Fibroblast of mammary gland (primary cell): ENCODE results near the gene S100A5.
A peak's percentile ranks its signal among the peaks of the same experiment; 100 is the strongest.
"Not testable (repeated sequence)": the region's sequence is repeated elsewhere in the genome, so short reads cannot be mapped to it uniquely, and the experiment has no call there.

Experiments used
- DNase-seq: peaks from one replicate; pipeline ENCODE4 v3.0.0-alpha.2; 2010; ENCODE audit warnings: low read depth
- H3K4me3 ChIP-seq: 2 replicates; pipeline ENCODE4 v1.5.1; 2011; ENCODE audit warnings: low read depth, mild to moderate bottlenecking, low read length, moderate library complexity; ENCODE audit not compliant: control insufficient read depth
- CTCF ChIP-seq: conservative IDR thresholded peaks from 2 replicates; pipeline ENCODE4 v1.5.1; 2011; ENCODE audit warnings: low read depth, low read length, inconsistent platforms; ENCODE audit not compliant: control insufficient read depth, insufficient read depth

The S100A5 gene

GRCh38 chr1:153540394-153541361 lies at the start of gene S100A5:
Gene S100A5, minus strand, starts transcription at chr1:153540934. Its CDS starts 743 bp downstream, at chr1:153540191.
- no peak within 1 kb of the TSS for H3K4me3 ChIP-seq
- peak; percentile 76 for DNase-seq
- no peak for TF ChIP-seq CTCF

- TF ChIP-seq CTCF = no peak
- DNase-seq = no peak
These were observed 47.7 kb upstream of the S100A5 start for GRCh38 chr1:153588482-153588881.

GRCh38 chr1:153588033-153588432 lies 47.3 kb upstream of the S100A5 start:
- not testable (repeated sequence) for H3K4me3 ChIP-seq, DNase-seq

More at GRCh38 chr1:153588482-153588881, 47.7 kb upstream of the S100A5 start:
- H3K4me3 ChIP-seq = no peak overlapping the region

GRCh38 chr1:153587314-153587713 lies 46.6 kb upstream of the S100A5 start:
- DNase-seq = no peak
- TF ChIP-seq CTCF = no peak
- H3K4me3 ChIP-seq = no peak overlapping the region

- TF ChIP-seq CTCF = no peak
- DNase-seq = no peak
- H3K4me3 ChIP-seq = no peak overlapping the region
These were observed 45.6 kb upstream of the S100A5 start for GRCh38 chr1:153586347-153586746.

GRCh38 chr1:153585006-153585405 lies 44.3 kb upstream of the S100A5 start:
- DNase-seq = no peak
- no peak for TF ChIP-seq CTCF
- H3K4me3 ChIP-seq = no peak overlapping the region

- no peak overlapping the region for H3K4me3 ChIP-seq
- DNase-seq = peak; percentile 32
- TF ChIP-seq CTCF = no peak
These were observed 43.2 kb upstream of the S100A5 start for GRCh38 chr1:153583976-153584375.

GRCh38 chr1:153583514-153583913 lies 42.8 kb upstream of the S100A5 start:
- not testable (repeated sequence) for DNase-seq, H3K4me3 ChIP-seq

GRCh38 chr1:153582836-153583235 lies 42.1 kb upstream of the S100A5 start:
- H3K4me3 ChIP-seq = not testable (repeated sequence)

More at GRCh38 chr1:153582836-153583235, 42.1 kb upstream of the S100A5 start:
- DNase-seq = not testable (repeated sequence)
